ENCODE data around the gene RRAD. TPM values are rescaled to one million over a fixed set of nuclear protein-coding genes. Genes with fewer than 3 reads are reported as not detected.

RRAD gene
- polyA plus RNA-seq, 1 experiment: 3.8 TPM

- CTCF ChIA-PET: interaction anchor here (0.6 to 2.6 kb wide), 7 partner anchors 9 to 453 kb away, joined by 3 to 11 read pairs (median 3); partner anchors contain the start of gene CDH16
- DNase-seq (ENCODE audit: low read depth): no peak
- Histone ChIP-seq H3K36me3 (ENCODE audit: control insufficient read depth, insufficient read depth, low read length) (peaks cover 9% of the 10 kb centered on the region), H3K4me3 (ENCODE audit: low read depth, low read length) (no peak overlapping the region), H3K27me3 (ENCODE audit: control insufficient read depth, insufficient read depth, low read length) (no peaks in the 10 kb centered on the region)
- POLR2A ChIA-PET: no interaction called here
- no peak for TF ChIP-seq CTCF (IDR thresholded peaks at IDR 0.05; ENCODE audit: insufficient read depth, low read depth, low read length)
Observed at GRCh38 chr16:66886321-66886720, 39.0 kb downstream of the RRAD start.

GRCh38 chr16:66885491-66885890 is 39.8 kb downstream of the RRAD start:
- H3K27me3 ChIP-seq (ENCODE audit: control insufficient read depth, insufficient read depth, low read length): no peaks in the 10 kb centered on the region
- no peak overlapping the region for H3K4me3 ChIP-seq (ENCODE audit: low read depth, low read length)
- no peak for TF ChIP-seq CTCF (IDR thresholded peaks at IDR 0.05; ENCODE audit: insufficient read depth, low read depth, low read length)
- DNase-seq (ENCODE audit: low read depth): no peak
- peaks cover 9% of the 10 kb centered on the region for H3K36me3 ChIP-seq (ENCODE audit: control insufficient read depth, insufficient read depth, low read length)
- POLR2A ChIA-PET: no interaction called here
- CTCF ChIA-PET: interaction anchor here (0.7 to 2.6 kb wide), 6 partner anchors 9 to 453 kb away, joined by 3 to 11 read pairs (median 3); no protein-coding TSS in a partner anchor

- Histone ChIP-seq H3K27me3 (ENCODE audit: control insufficient read depth, insufficient read depth, low read length) (no peaks in the 10 kb centered on the region), H3K4me3 (ENCODE audit: low read depth, low read length) (no peak overlapping the region), H3K36me3 (ENCODE audit: control insufficient read depth, insufficient read depth, low read length) (peaks cover 9% of the 10 kb centered on the region)
- no peak for DNase-seq (ENCODE audit: low read depth)
- TF ChIP-seq CTCF (IDR thresholded peaks at IDR 0.05; ENCODE audit: insufficient read depth, low read depth, low read length): no peak
- ChIA-PET POLR2A (no interaction called here), CTCF (interaction anchor here (1.2 to 2.2 kb wide), 2 partner anchors 10 to 12 kb away, joined by 3 to 11 read pairs; no protein-coding TSS in a partner anchor)
Observed at GRCh38 chr16:66882702-66883101, 42.6 kb downstream of the RRAD start.

GRCh38 chr16:66881964-66882508 is 43.3 kb downstream of the RRAD start:
- H3K36me3 ChIP-seq (ENCODE audit: control insufficient read depth, insufficient read depth, low read length): peaks cover 9% of the 10 kb centered on the region
- no peak overlapping the region for H3K4me3 ChIP-seq (ENCODE audit: low read depth, low read length)
- ChIA-PET CTCF (interaction anchor here (0.7 to 2.3 kb wide), 6 partner anchors 9 to 166 kb away, joined by 3 to 11 read pairs (median 5); partner anchors contain the start of gene NAE1), POLR2A (interaction anchor here (0.6 kb wide), 1 partner anchor 263 kb away, joined by 4 read pairs; no protein-coding TSS in a partner anchor)
- TF ChIP-seq CTCF (IDR thresholded peaks at IDR 0.05; ENCODE audit: insufficient read depth, low read depth, low read length): no peak
- H3K27me3 ChIP-seq (ENCODE audit: control insufficient read depth, insufficient read depth, low read length): no peaks in the 10 kb centered on the region
- no peak for DNase-seq (ENCODE audit: low read depth)

DNA sequence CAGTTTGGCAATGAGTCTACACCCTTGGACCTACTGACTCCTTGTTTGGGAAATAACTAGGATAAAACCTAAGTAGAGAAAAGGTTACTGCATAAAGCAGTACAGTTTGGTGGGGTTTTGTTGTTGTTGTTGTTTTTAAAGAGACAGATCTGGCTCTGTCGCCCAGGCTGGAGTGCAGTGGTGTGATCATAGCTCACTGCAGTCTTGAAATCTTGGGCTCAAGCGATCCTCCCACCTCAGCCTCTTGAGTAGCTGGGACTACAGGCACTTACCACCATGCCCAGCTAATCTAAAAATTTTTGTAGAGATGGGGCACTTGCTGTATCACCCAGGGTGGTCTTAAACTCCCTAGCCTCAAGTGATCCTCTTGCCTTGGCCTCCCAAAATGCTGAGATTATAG is 43.8 kb downstream of the RRAD start:
- Histone ChIP-seq H3K36me3 (ENCODE audit: control insufficient read depth, insufficient read depth, low read length) (peaks cover 9% of the 10 kb centered on the region), H3K4me3 (ENCODE audit: low read depth, low read length) (peak overlapping the region; percentile 83), H3K27me3 (ENCODE audit: control insufficient read depth, insufficient read depth, low read length) (no peaks in the 10 kb centered on the region)
- no peak for DNase-seq (ENCODE audit: low read depth)
- ChIA-PET POLR2A (interaction anchor here (0.6 kb wide), 1 partner anchor 262 kb away, joined by 4 read pairs; no protein-coding TSS in a partner anchor), CTCF (interaction anchor here (0.7 to 2.3 kb wide), 6 partner anchors 9 to 165 kb away, joined by 3 to 11 read pairs (median 5); partner anchors contain the start of gene NAE1)
- no peak for TF ChIP-seq CTCF (IDR thresholded peaks at IDR 0.05; ENCODE audit: insufficient read depth, low read depth, low read length)
